WERI-Rb-1 (cell line): Measurements from ENCODE around the gene RNF220.

Experiments
- DNase-seq: peaks from one replicate; pipeline ENCODE4 v3.0.0-alpha.2; 2020
- H3K27ac ChIP-seq: fragments of 250-450 bp; sonication (Bioruptor Pico); 2 replicates; pipeline ENCODE4 v1.5.1; 2020; ENCODE audit warnings: mild to moderate bottlenecking, moderate library complexity
- H3K27me3 ChIP-seq: fragments of 250-450 bp; sonication (Bioruptor Pico); 2 replicates; pipeline ENCODE4 v1.5.1; 2021; ENCODE audit warnings: mild to moderate bottlenecking, low read depth, moderate library complexity; ENCODE audit not compliant: insufficient read depth, severe bottlenecking
- H3K36me3 ChIP-seq: fragments of 250-450 bp; sonication (Bioruptor Pico); 2 replicates; pipeline ENCODE4 v1.5.1; 2020; ENCODE audit warnings: mild to moderate bottlenecking, moderate library complexity
- H3K4me3 ChIP-seq: 2 replicates; pipeline ENCODE4 v1.5.1; 2011; ENCODE audit warnings: low read depth, mild to moderate bottlenecking, control low read depth, low read length
- H3K9me3 ChIP-seq: fragments of 250-450 bp; sonication (Bioruptor Pico); 2 replicates; pipeline ENCODE4 v1.5.1; 2021; ENCODE audit warnings: mild to moderate bottlenecking, moderate library complexity; ENCODE audit not compliant: severe bottlenecking
- CTCF ChIP-seq: IDR thresholded peaks from 2 replicates; pipeline ENCODE4 v1.5.1; 2011; ENCODE audit warnings: low read depth, mild to moderate bottlenecking, control low read depth, inconsistent platforms, low read length

RNF220 gene

DNA sequence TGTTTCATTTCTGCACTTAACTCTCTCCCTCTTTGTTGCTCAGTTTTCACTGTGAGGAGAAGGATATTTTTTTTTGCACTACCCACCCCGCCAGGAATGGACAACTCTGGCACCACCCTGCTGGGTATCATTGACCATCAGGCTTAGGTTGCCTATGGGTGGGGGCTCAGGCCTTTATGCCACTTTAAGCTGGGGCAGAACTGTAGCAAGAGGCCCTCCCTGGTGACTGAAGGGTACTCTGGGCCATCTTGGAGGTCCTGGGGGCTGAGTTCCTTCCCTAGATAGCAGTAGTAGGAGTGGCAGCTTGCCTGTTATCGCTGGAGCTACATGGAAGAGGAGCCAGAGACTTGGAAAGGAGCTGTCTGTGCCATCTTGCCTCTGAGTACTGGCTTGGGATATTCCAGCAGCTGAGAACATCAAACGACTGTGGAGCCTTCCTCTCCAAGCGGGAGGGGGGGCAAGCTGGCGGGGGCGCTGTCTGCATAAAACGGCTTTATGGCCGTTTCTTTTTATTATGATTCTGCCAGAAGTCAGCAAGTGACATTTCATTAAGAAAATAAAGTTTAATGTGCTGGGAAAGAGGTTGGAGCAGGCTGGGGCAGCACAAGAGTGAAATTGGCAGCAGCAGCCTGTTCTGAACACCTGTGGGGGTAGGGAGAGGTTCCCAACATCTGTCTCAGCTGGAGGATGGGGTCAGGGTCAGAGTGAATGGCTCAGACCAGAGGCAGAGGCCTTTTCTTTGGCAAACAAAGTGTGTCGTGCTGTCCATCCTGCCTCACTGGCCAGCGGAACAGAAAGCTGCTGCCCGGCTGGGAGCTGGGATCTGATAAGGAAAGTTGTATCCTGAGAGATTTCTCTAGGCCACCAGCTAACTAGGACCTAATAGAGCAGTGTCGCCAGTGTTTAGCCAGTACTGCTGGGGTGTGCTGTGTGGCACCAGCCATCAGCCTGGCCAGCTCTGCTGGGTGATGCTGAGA, 236.4 kb downstream of the RNF220 start:
- DNase-seq, result no peak
- no peaks in the 10 kb centered on the region for H3K27me3 ChIP-seq
- H3K4me3 ChIP-seq, result no peak overlapping the region
- peaks cover 78% of the 10 kb centered on the region for H3K36me3 ChIP-seq
- TF ChIP-seq CTCF, result no peak
- H3K9me3 ChIP-seq, result no peaks in the 10 kb centered on the region
- H3K27ac ChIP-seq, result peak overlapping the region; percentile 97

DNA sequence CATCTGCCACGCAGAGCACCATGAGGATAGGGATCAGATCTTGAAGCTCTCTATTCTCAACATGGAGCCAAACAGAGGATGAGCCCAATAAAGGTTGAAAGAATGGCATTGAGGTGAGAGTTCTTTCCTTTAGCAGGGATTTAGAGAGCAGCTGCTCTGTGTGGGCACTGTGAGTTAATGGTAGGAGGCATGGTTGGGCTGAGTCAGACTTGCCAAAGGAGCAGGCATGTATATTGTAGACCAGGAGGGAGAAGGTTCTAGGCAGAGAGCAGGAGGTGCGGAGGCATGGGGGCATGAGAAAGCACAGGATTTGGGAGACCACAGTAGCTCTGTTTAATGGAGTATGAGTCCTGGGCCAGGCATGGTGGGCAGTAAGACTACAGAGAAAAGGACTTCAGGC, 237.2 kb downstream of the RNF220 start:
- peak overlapping the region; percentile 97 for H3K27ac ChIP-seq
- H3K4me3 ChIP-seq, result no peak overlapping the region
- H3K27me3 ChIP-seq, result no peaks in the 10 kb centered on the region
- H3K9me3 ChIP-seq, result no peaks in the 10 kb centered on the region
- TF ChIP-seq CTCF, result no peak
- H3K36me3 ChIP-seq, result peaks cover 78% of the 10 kb centered on the region
- no peak for DNase-seq

DNA sequence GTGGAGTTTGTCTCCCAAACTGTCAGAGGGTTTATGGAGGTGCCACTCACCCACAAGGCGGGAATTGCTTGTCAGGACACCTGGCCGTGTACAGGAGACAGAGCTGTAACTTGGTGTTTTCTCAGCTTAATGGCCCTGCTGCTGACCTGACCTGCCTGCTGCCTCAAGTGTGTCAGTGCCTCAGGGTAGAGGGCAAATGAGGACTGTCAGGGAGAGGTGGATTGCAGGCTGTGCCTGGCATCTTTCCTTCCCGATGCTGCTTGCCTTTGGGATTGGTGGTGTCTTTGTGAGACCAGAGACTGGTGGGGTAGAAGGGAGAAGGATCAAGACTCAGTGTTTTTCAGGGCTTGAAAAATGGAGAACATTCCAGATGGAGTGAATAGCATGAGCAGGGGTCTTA, 237.9 kb downstream of the RNF220 start:
- H3K36me3 ChIP-seq, result peaks cover 82% of the 10 kb centered on the region
- DNase-seq, result peak; percentile 34
- no peaks in the 10 kb centered on the region for H3K27me3 ChIP-seq

GRCh38 chr1:44643721-44644334, 238.8 kb downstream of the RNF220 start:
- no peak for DNase-seq
- peak overlapping the region; percentile 97 for H3K27ac ChIP-seq
- H3K4me3 ChIP-seq, result no peak overlapping the region
- TF ChIP-seq CTCF, result no peak
- H3K36me3 ChIP-seq, result peaks cover 86% of the 10 kb centered on the region
- H3K9me3 ChIP-seq, result no peaks in the 10 kb centered on the region
- no peaks in the 10 kb centered on the region for H3K27me3 ChIP-seq

More for the DNA sequence above, 237.9 kb downstream of the RNF220 start:
- H3K4me3 ChIP-seq, result no peak overlapping the region
- no peaks in the 10 kb centered on the region for H3K9me3 ChIP-seq
- peak overlapping the region; percentile 97 for H3K27ac ChIP-seq
- TF ChIP-seq CTCF, result no peak

DNA sequence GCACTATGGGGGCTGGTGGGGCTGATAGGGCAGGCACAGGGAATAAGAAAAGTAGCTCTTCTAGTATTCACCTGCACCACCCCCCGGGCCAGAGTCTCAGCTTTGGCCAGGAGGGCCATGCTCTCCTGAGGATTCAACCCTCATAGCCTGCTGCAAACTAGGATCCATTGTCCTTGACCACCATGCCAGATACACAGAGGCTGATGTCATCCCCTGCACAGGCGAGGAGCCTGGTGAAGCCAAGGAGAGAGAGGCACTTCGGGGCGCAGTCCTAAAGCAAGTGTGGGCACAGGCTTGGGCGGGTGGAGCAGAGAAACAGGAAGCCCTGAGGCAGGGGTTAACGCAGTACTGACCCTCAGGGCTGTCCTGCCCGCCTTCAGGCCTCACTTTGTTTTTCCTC, 239.8 kb downstream of the RNF220 start:
- Histone ChIP-seq H3K4me3 (no peak overlapping the region), H3K36me3 (peaks cover 86% of the 10 kb centered on the region), H3K9me3 (no peaks in the 10 kb centered on the region), H3K27me3 (no peaks in the 10 kb centered on the region), H3K27ac (no peak overlapping the region)
- DNase-seq, result no peak
- no peak for TF ChIP-seq CTCF
